Measurements from ENCODE around the gene LAYN.
A peak's percentile ranks its signal among the peaks of the same experiment; 100 is the strongest.

Gene LAYN

GRCh38 chr11:111566324-111566723 is 25.8 kb downstream of the LAYN start:
- H3K4me3 ChIP-seq (replicated peaks; ENCODE audit: low read depth, low read length) = no peak overlapping the region
- no peak for DNase-seq (ENCODE audit: low read depth)
- no peak for TF ChIP-seq CTCF (IDR thresholded peaks at IDR 0.05; ENCODE audit: low read length, missing control alignments)

- no peak for TF ChIP-seq CTCF (IDR thresholded peaks at IDR 0.05; ENCODE audit: low read length, missing control alignments)
- H3K4me3 ChIP-seq (replicated peaks; ENCODE audit: low read depth, low read length) = no peak overlapping the region
- DNase-seq (ENCODE audit: low read depth) = no peak
Measured at GRCh38 chr11:111569476-111569875, 29.0 kb downstream of the LAYN start.

- no peak overlapping the region for H3K4me3 ChIP-seq (replicated peaks; ENCODE audit: low read depth, low read length)
- TF ChIP-seq CTCF (IDR thresholded peaks at IDR 0.05; ENCODE audit: low read length, missing control alignments) = no peak
- no peak for DNase-seq (ENCODE audit: low read depth)
Measured at GRCh38 chr11:111570796-111571195, 30.3 kb downstream of the LAYN start.

GRCh38 chr11:111571829-111572501 is 31.4 kb downstream of the LAYN start:
- peak; percentile 20 for DNase-seq (ENCODE audit: low read depth)
- no peak for TF ChIP-seq CTCF (IDR thresholded peaks at IDR 0.05; ENCODE audit: low read length, missing control alignments)
- no peak overlapping the region for H3K4me3 ChIP-seq (replicated peaks; ENCODE audit: low read depth, low read length)

GRCh38 chr11:111572581-111572980 is 32.1 kb downstream of the LAYN start:
- no peak for DNase-seq (ENCODE audit: low read depth)
- no peak for TF ChIP-seq CTCF (IDR thresholded peaks at IDR 0.05; ENCODE audit: low read length, missing control alignments)
- no peak overlapping the region for H3K4me3 ChIP-seq (replicated peaks; ENCODE audit: low read depth, low read length)

- H3K4me3 ChIP-seq (replicated peaks; ENCODE audit: low read depth, low read length) = no peak overlapping the region
- peak; percentile 44 for DNase-seq (ENCODE audit: low read depth)
- TF ChIP-seq CTCF (IDR thresholded peaks at IDR 0.05; ENCODE audit: low read length, missing control alignments) = no peak
Measured at GRCh38 chr11:111573821-111574249, 33.3 kb downstream of the LAYN start.
